Liver (tissue), 9 donors: Measurements from ENCODE around the gene WIPF1. TPM values are rescaled to one million over a fixed set of nuclear protein-coding genes. Genes with fewer than 3 reads are reported as not detected.

Source experiments
- DNase-seq: peaks from one replicate; pipeline ENCODE4 v3.0.0-alpha.2; 2017; ENCODE audit warnings: low spot score
- H3K27ac ChIP-seq, 2 donors: one replicate each; pipeline ENCODE4 v1.7.0; 2013; ENCODE audit warnings: inconsistent platforms in 2 of 2, low read length in 2 of 2, control low read depth in 1 of 2, low read depth in 1 of 2, mild to moderate bottlenecking in 1 of 2
- H3K27me3 ChIP-seq, 4 donors: one replicate each; pipeline versions ENCODE4 v1.6.1 to v1.7.0; 2013; ENCODE audit warnings: low read length in 3 of 4, inconsistent platforms in 1 of 4, mild to moderate bottlenecking in 1 of 4, moderate library complexity in 1 of 4; ENCODE audit not compliant: control insufficient read depth in 4 of 4, insufficient read depth in 4 of 4
- H3K36me3 ChIP-seq, 4 donors: one replicate each; pipeline versions ENCODE4 v1.6.1 to v1.7.0; 2013; ENCODE audit warnings: low read length in 3 of 4, mild to moderate bottlenecking in 3 of 4, low read depth in 1 of 4, moderate library complexity in 1 of 4; ENCODE audit not compliant: control insufficient read depth in 4 of 4, insufficient read depth in 3 of 4
- H3K4me1 ChIP-seq, 4 donors: one replicate each; pipeline versions ENCODE4 v1.6.1 to v1.7.0; 2013; ENCODE audit warnings: low read length in 3 of 4, mild to moderate bottlenecking in 3 of 4, moderate library complexity in 1 of 4; ENCODE audit not compliant: control insufficient read depth in 4 of 4, insufficient read depth in 4 of 4
- H3K4me3 ChIP-seq, 3 donors: one replicate each; pipeline versions ENCODE4 v1.6.1 to v1.7.0; 2013; ENCODE audit warnings: low read length in 3 of 3, control low read depth in 1 of 3, low read depth in 1 of 3, mild to moderate bottlenecking in 1 of 3
- H3K9ac ChIP-seq, 2 donors: one replicate each; pipeline ENCODE4 v1.7.0; 2013; ENCODE audit warnings: low read length in 2 of 2, mild to moderate bottlenecking in 2 of 2, moderate library complexity in 2 of 2, control low read depth in 1 of 2, low read depth in 1 of 2
- H3K9me3 ChIP-seq, 4 donors: one replicate each; pipeline versions ENCODE4 v1.6.1 to v1.7.0; 2013; ENCODE audit warnings: low read length in 3 of 4; ENCODE audit not compliant: control insufficient read depth in 4 of 4
- ATF3 ChIP-seq: IDR thresholded peaks from 2 replicates; pipeline ENCODE4 v1.6.1; 2016; ENCODE audit warnings: antibody characterized with exemption
- EGR1 ChIP-seq, 2 donors: IDR thresholded peaks; 2 replicates each; pipeline ENCODE4 v1.6.1; 2016 to 2018; ENCODE audit warnings: antibody characterized with exemption in 2 of 2, low read depth in 2 of 2
- FOXA2 ChIP-seq: IDR thresholded peaks from 2 replicates; pipeline ENCODE4 v1.6.1; 2016; ENCODE audit warnings: antibody characterized with exemption
- GABPA ChIP-seq, 2 donors: IDR thresholded peaks in 1 of 2; conservative IDR thresholded peaks in 1 of 2; 2 replicates each; pipeline ENCODE4 v1.6.1; 2016; ENCODE audit warnings: antibody characterized with exemption in 2 of 2, mild to moderate bottlenecking in 1 of 2, moderate library complexity in 1 of 2
- HNF4A ChIP-seq, 2 donors: conservative IDR thresholded peaks; 2 replicates each; pipeline ENCODE4 v1.6.1; 2016; ENCODE audit warnings: antibody characterized with exemption in 2 of 2, mild to moderate bottlenecking in 2 of 2
- JUND ChIP-seq, 2 donors: IDR thresholded peaks; 2 replicates each; pipeline ENCODE4 v1.6.1; 2016; ENCODE audit warnings: antibody characterized with exemption in 2 of 2
- MAX ChIP-seq: IDR thresholded peaks from 2 replicates; pipeline ENCODE4 v1.6.1; 2016; ENCODE audit warnings: antibody characterized with exemption
- NR2F2 ChIP-seq: IDR thresholded peaks from 2 replicates; pipeline ENCODE4 v1.6.1; 2016; ENCODE audit warnings: antibody characterized with exemption
- RAD21 ChIP-seq, 2 donors: IDR thresholded peaks; 2 replicates each; pipeline ENCODE4 v1.6.1; 2016; ENCODE audit warnings: antibody characterized with exemption in 2 of 2, mild to moderate bottlenecking in 2 of 2
- REST ChIP-seq: IDR thresholded peaks from 2 replicates; pipeline ENCODE4 v1.6.1; 2016; ENCODE audit warnings: antibody characterized with exemption, mild to moderate bottlenecking
- RXRA ChIP-seq, 2 donors: IDR thresholded peaks; 2 replicates each; pipeline ENCODE4 v1.6.1; 2017 to 2018; ENCODE audit warnings: antibody characterized with exemption in 2 of 2, mild to moderate bottlenecking in 1 of 2
- SP1 ChIP-seq: IDR thresholded peaks from 2 replicates; pipeline ENCODE4 v1.6.1; 2018; ENCODE audit warnings: antibody characterized with exemption, mild to moderate bottlenecking
- TAF1 ChIP-seq: conservative IDR thresholded peaks from 2 replicates; pipeline ENCODE4 v1.6.1; 2016; ENCODE audit warnings: antibody characterized with exemption, mild to moderate bottlenecking
- YY1 ChIP-seq: IDR thresholded peaks from 2 replicates; pipeline ENCODE4 v1.6.1; 2016; ENCODE audit warnings: antibody characterized with exemption, mild to moderate bottlenecking
- ZBTB33 ChIP-seq: IDR thresholded peaks from 2 replicates; pipeline ENCODE4 v1.6.1; 2016; ENCODE audit warnings: antibody characterized with exemption
- WGBS: extraction: QIAGEN DNeasy Blood & Tissue Kit; methylation state at CpG from one replicate; pipeline ENCODE4 v1.1.7; 2013; 5-methylcytosine and 5-hydroxymethylcytosine counted together
- polyA plus RNA-seq, 2 donors: library from polyadenylated mRNA; stranded (reverse) in 1 of 2; unstranded in 1 of 2; fragments of 200-250 nt in 1 of 2; fragments of >200 nt in 1 of 2; fragmentation: Nextera tagmentation in 1 of 2; extraction: Ambion mirVana in 1 of 2; gene quantifications; one replicate each; pipeline versions ENCODE4 v1.2.1 to v1.2.3, GENCODE V29; 2013 to 2015
- total RNA-seq, 2 donors: library from RNA; depleted of rRNA; stranded (reverse); fragments of >200 nt; gene quantifications; one replicate each; pipeline ENCODE4 v1.2.3, GENCODE V29; 2014
- donor health status: healthy.
- donor health status: healthy.
- donor health status: healthy.
- donor health status: healthy.
- donor health status: healthy.

WIPF1 gene
- total and polyA plus RNA-seq, 4 donors = 4.7 to 7.7 (median 6.3) TPM

DNA sequence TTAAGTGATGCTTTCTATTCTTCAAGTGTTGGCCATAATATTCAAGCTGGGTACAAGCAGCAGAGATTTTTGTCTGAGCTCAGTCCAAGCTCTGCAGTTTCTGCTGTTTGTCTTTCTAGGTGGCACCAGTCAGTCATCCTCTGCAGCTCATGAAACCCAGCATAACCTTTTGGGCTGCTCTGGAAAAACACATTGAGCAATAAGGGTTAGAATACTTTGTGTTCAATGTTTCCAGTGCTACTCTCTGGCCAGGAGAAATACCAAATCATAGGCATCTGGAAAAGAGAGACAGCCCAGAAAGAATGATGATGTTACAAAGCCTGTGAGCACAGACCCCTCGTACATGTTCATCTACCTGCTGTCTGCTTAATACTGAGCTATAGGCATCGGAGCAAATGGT lies 19.5 kb upstream of the WIPF1 start:
- peak; percentile 66 to 76 for TF ChIP-seq HNF4A (conservative IDR thresholded peaks at IDR 0.05)
- TF ChIP-seq RXRA (IDR thresholded peaks at IDR 0.05) = peak; percentile 87 to 91
- no peak for TF ChIP-seq TAF1
- peak; percentile 44 to 61 for TF ChIP-seq EGR1 (IDR thresholded peaks at IDR 0.05; ENCODE audit: low read depth in 2 of 2)
- TF ChIP-seq SP1 = peak; percentile 77
- TF ChIP-seq ZBTB33 = peak; percentile 41
- no peak for TF ChIP-seq YY1
- peak; percentile 36 for TF ChIP-seq REST
- TF ChIP-seq GABPA (IDR thresholded peaks at IDR 0.05 in 1 of 2, conservative IDR thresholded peaks at IDR 0.05 in 1 of 2) = no peak
- no peak for TF ChIP-seq NR2F2
- TF ChIP-seq RAD21 (IDR thresholded peaks at IDR 0.05) = peak; percentile 69 to 71
- peak; percentile 33 to 73 for TF ChIP-seq JUND (IDR thresholded peaks at IDR 0.05)
- Histone ChIP-seq H3K36me3 (no peaks in the 10 kb centered on the region), H3K9ac (no peak overlapping the region), H3K9me3 (no peaks in the 10 kb centered on the region), H3K4me3 (no peak overlapping the region), H3K27me3 (no peaks in the 10 kb centered on the region), H3K4me1 (peaks cover 7 to 37% (median 26%) of the 10 kb centered on the region in 4 donors), H3K27ac (peak overlapping the region; percentile 22 to 32)
- 69% methylated on average over 2 of the region's 2 CpGs for WGBS
- no peak for DNase-seq

GRCh38 chr2:174615871-174616436 lies 18.4 kb upstream of the WIPF1 start:
- H3K27me3 ChIP-seq = no peaks in the 10 kb centered on the region
- DNase-seq = no peak
- H3K9ac ChIP-seq = no peak overlapping the region
- H3K4me1 ChIP-seq = peaks cover 7 to 38% (median 26%) of the 10 kb centered on the region in 4 donors
- H3K36me3 ChIP-seq = no peaks in the 10 kb centered on the region
- WGBS = 56% methylated on average over 4 of the region's 4 CpGs
- H3K27ac ChIP-seq = peak overlapping the region in 1 of 2 donors; percentile 32
- no peaks in the 10 kb centered on the region for H3K9me3 ChIP-seq
- TF ChIP-seq RXRA (IDR thresholded peaks at IDR 0.05) (no peak), ATF3 (no peak), ZBTB33 (no peak), TAF1 (no peak), YY1 (no peak), FOXA2 (no peak), MAX (no peak), NR2F2 (peak; percentile 30), GABPA (IDR thresholded peaks at IDR 0.05 in 1 of 2, conservative IDR thresholded peaks at IDR 0.05 in 1 of 2) (no peak)
- H3K4me3 ChIP-seq = no peak overlapping the region
